OCI-LY3 (cell line): ENCODE results near the gene DNM1.

Experiments
- EZH2phosphoT487 ChIP-seq: fragments of 200-600 bp; shearing (Covaris generic); IDR thresholded peaks from 2 replicates; pipeline ENCODE4 v1.6.1; 2018; ENCODE audit warnings: antibody characterized with exemption, mixed run types, low read depth
- TF ChIP-seq, protein P1 (sequence below): fragments of 200-600, 300-600 bp; sonication (generic); IDR thresholded peaks from 2 replicates; pipeline ENCODE4 v1.5.1; 2014; ENCODE audit warnings: antibody characterized with exemption, low read length, low read depth

DNA sequence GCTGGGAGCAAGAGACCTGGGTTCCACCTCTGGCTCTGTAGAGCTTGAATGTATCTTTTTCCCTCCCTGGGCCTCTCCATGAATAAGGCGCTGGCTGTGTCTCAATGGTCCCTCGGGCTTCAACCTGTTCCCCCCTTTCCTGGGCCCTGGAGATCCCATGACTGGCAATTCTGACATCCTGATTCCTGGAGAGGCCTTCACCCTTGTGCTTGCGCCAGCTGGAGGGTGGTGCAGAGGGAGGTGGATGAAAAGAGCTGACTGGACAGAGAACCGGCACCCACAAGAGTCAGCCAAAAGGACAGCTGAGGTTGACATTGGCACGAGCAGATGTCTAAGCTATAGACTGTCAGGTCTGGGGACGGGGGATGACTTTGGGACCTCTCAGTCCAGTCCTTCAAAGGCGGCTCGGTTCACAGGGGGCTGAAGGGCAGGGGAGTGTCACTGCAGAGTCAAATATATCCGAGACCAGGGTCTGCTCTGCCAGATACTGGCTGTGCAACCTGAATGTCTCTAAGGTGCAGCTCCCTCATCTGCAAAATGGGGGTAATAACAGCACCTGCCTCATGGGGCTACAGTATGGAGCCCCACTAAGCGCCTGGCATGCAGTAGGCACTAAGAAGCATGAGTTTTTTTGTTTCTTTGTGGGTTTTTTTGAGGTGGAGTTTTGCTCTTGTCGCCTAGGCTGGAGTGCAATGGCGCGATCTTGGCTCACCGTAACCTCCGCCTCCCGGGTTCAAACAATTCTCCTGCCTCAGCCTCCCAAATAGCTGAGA lies 13.8 kb downstream of the DNM1 start:
- TF ChIP-seq, protein P1, sequence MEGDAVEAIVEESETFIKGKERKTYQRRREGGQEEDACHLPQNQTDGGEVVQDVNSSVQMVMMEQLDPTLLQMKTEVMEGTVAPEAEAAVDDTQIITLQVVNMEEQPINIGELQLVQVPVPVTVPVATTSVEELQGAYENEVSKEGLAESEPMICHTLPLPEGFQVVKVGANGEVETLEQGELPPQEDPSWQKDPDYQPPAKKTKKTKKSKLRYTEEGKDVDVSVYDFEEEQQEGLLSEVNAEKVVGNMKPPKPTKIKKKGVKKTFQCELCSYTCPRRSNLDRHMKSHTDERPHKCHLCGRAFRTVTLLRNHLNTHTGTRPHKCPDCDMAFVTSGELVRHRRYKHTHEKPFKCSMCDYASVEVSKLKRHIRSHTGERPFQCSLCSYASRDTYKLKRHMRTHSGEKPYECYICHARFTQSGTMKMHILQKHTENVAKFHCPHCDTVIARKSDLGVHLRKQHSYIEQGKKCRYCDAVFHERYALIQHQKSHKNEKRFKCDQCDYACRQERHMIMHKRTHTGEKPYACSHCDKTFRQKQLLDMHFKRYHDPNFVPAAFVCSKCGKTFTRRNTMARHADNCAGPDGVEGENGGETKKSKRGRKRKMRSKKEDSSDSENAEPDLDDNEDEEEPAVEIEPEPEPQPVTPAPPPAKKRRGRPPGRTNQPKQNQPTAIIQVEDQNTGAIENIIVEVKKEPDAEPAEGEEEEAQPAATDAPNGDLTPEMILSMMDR: no peak
- TF ChIP-seq EZH2phosphoT487: no peak
